SK-N-SH (cell line): ENCODE data around the gene KIF11.

Source experiments
- EZH2phosphoT487 ChIP-seq: fragments of 200-600 bp; sonication (generic); IDR thresholded peaks from 2 replicates; pipeline ENCODE4 v1.6.1; 2017; ENCODE audit warnings: low read depth, mixed run types, mild to moderate bottlenecking, antibody characterized with exemption, moderate library complexity, borderline replicate concordance
- TF ChIP-seq, protein P1 (sequence below): fragments of 200-600 bp; sonication (generic); IDR thresholded peaks from 2 replicates; pipeline ENCODE4 v1.6.1; 2017; ENCODE audit warnings: antibody characterized with exemption, mild to moderate bottlenecking, moderate library complexity
- TF ChIP-seq, protein P2 (sequence below): IDR thresholded peaks from 2 replicates; pipeline ENCODE4 v1.4.0; 2012; ENCODE audit warnings: low read depth

DNA sequence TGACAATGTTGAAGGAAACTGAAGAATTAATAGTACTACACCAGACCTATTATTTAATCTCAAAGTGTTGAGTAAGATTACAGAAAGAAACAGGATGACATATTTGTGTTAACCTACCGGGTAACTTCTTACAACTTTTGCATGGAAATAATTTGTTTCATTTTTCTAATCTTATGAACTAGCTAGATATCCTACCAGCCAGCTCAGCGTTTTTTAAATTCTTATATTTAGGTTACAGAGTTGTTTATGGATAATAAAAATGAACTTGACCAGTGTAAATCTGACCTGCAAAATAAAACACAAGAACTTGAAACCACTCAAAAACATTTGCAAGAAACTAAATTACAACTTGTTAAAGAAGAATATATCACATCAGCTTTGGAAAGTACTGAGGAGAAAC is 37.0 kb downstream of the KIF11 start:
- TF ChIP-seq, protein P1, sequence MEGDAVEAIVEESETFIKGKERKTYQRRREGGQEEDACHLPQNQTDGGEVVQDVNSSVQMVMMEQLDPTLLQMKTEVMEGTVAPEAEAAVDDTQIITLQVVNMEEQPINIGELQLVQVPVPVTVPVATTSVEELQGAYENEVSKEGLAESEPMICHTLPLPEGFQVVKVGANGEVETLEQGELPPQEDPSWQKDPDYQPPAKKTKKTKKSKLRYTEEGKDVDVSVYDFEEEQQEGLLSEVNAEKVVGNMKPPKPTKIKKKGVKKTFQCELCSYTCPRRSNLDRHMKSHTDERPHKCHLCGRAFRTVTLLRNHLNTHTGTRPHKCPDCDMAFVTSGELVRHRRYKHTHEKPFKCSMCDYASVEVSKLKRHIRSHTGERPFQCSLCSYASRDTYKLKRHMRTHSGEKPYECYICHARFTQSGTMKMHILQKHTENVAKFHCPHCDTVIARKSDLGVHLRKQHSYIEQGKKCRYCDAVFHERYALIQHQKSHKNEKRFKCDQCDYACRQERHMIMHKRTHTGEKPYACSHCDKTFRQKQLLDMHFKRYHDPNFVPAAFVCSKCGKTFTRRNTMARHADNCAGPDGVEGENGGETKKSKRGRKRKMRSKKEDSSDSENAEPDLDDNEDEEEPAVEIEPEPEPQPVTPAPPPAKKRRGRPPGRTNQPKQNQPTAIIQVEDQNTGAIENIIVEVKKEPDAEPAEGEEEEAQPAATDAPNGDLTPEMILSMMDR: no peak
- TF ChIP-seq, protein P2, sequence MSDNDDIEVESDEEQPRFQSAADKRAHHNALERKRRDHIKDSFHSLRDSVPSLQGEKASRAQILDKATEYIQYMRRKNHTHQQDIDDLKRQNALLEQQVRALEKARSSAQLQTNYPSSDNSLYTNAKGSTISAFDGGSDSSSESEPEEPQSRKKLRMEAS: no peak
- no peak for TF ChIP-seq EZH2phosphoT487
